Fibroblast of villous mesenchyme (primary cell): Measurements from ENCODE around the gene SNX3. TPM values are rescaled to one million over a fixed set of nuclear protein-coding genes. Genes with fewer than 3 reads are reported as not detected.

Source experiments
- DNase-seq: peaks from one replicate; pipeline ENCODE4 v3.0.0-alpha.2; 2010; ENCODE audit warnings: low read depth
- H3K4me3 ChIP-seq: 2 replicates; pipeline ENCODE4 v1.5.1; 2011; ENCODE audit warnings: low read depth, mild to moderate bottlenecking, low read length
- total RNA-seq: library from RNA; depleted of rRNA; stranded (reverse); fragments of >200 nt; gene quantifications from 2 replicates; pipeline ENCODE4 v1.2.3, GENCODE V29; 2012
- TF ChIP-seq, protein P1 (sequence below): IDR thresholded peaks from 2 replicates; pipeline ENCODE4 v1.5.1; 2012; ENCODE audit warnings: low read depth, mild to moderate bottlenecking, low read length; ENCODE audit not compliant: insufficient read depth

The SNX3 gene
- total RNA-seq, 1 donor: 187 TPM

GRCh38 chr6:108263371-108263770 lies 2.5 kb upstream of the SNX3 start:
- no peak for DNase-seq
- TF ChIP-seq, protein P1, sequence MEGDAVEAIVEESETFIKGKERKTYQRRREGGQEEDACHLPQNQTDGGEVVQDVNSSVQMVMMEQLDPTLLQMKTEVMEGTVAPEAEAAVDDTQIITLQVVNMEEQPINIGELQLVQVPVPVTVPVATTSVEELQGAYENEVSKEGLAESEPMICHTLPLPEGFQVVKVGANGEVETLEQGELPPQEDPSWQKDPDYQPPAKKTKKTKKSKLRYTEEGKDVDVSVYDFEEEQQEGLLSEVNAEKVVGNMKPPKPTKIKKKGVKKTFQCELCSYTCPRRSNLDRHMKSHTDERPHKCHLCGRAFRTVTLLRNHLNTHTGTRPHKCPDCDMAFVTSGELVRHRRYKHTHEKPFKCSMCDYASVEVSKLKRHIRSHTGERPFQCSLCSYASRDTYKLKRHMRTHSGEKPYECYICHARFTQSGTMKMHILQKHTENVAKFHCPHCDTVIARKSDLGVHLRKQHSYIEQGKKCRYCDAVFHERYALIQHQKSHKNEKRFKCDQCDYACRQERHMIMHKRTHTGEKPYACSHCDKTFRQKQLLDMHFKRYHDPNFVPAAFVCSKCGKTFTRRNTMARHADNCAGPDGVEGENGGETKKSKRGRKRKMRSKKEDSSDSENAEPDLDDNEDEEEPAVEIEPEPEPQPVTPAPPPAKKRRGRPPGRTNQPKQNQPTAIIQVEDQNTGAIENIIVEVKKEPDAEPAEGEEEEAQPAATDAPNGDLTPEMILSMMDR: no peak

DNA sequence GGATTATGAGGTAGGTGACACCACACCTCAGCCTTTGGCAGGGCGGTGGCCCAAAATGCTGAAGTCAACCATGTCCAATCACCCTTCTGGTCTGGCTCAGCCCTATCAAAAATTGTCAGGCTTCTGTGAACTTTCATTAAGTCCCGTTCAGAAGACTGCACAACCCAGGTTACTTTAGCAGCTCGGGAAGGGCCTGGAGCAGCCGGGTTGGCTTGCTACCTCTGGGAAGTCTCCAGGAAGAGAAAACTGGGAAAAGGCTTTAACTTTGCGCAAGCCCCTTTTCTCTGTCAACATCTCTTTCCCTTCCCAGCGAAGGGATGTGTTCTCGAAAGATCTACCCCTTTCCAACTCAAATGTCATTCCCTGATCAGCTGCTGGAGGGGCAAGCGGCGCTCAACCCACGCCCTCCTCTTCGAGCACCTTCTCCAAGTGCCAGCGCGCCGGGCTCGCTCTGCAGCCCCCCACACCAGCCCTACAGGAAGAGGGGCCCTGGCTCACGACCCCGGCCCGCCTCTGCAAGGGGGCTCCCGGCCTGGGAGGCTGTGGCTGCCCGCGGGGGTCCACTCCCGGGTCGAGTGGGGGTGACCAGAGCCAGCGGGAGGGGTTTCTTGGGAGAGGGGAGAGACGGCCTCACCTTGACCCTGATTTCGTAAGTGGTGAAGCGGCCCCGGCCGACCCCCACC lies 573 bp downstream of the SNX3 start:
- peak overlapping the region; percentile 98 for H3K4me3 ChIP-seq
- DNase-seq: peak; percentile 71
- TF ChIP-seq, protein P1: no peak

More at GRCh38 chr6:108263371-108263770, 2.5 kb upstream of the SNX3 start:
- H3K4me3 ChIP-seq: no peak overlapping the region

DNA sequence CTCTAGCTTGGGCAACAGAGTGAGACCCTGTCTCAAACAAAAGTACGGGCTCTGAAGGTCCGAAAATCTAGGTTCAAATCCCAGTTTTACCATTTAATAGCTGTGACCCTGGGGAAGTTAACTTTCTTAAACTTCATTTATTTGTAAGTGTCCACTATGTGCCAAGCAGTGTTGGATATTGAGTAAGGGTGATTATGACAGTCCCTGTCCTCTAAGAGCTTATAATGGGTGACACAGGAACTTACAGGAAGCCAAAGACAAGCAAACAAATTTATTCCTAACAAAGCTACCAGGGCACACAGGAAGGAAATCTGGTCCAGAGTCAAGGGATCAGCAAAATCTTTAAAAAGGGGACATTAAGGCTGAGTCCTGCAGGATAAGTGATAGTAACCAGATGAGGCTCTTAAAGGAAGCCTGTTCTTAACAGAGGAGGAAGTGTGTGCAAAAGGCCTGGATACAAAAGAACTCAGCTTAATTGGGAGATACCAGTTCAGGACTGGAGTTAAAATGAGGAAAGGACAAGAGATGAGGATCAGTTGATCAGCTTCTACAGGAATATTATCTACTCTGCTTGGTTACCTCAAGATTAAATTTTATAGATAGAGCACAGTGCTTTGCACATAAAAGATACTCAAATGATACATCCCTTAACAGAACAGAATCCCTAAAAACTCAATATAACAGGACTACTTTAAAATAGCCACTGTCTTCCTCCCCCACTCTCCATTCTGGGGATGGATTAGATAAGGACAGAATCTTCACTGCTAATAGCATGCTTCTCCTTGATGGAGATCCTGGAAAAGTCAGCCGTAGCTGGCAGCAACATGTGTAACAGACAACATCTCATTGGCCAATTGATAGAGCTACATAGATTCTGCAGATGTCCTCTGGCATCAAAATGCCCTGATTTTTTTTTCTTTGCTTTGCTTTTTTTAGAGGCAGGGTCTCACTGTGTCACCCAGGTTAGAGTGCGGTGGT lies 6.1 kb downstream of the SNX3 start:
- TF ChIP-seq, protein P1: no peak
- no peak for DNase-seq
- no peak overlapping the region for H3K4me3 ChIP-seq

- TF ChIP-seq, protein P1: no peak
- no peak overlapping the region for H3K4me3 ChIP-seq
- DNase-seq: no peak
These were observed 7.6 kb downstream of the SNX3 start for GRCh38 chr6:108253241-108253640.

DNA sequence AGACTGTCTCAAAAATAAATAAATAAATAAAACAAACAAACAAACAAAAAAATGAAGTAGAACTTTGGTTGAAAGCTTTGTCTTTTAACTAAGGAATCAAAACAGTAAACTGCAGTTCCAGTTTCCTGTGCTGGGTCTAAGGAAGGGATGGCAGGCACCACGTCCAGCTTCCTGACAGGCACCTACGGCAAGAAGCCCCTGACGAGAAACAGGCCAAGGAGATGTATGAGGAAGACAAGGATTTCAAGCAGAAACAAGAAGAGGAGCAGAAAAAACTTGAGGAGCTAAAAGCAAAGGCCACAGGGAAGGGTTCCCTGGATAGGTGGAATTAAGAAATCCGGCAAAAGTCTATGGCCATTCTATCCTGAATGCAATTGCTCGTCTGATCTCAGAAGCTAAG lies 8.8 kb downstream of the SNX3 start:
- DNase-seq: no peak
- H3K4me3 ChIP-seq: no peak overlapping the region
- TF ChIP-seq, protein P1: no peak

GRCh38 chr6:108251252-108251651 lies 9.6 kb downstream of the SNX3 start:
- DNase-seq: no peak
- no peak overlapping the region for H3K4me3 ChIP-seq

More at GRCh38 chr6:108251252-108251651, 9.6 kb downstream of the SNX3 start:
- TF ChIP-seq, protein P1: no peak
